Bronchial epithelial cell (primary cell): Measurements from ENCODE around the gene SEC22A. TPM values are rescaled to one million over a fixed set of nuclear protein-coding genes. Genes with fewer than 3 reads are reported as not detected.
A peak's percentile ranks its signal among the peaks of the same experiment; 100 is the strongest.

Experiments
- DNase-seq: peaks from one replicate; pipeline ENCODE4 v3.0.0-alpha.2; 2010; ENCODE audit warnings: low read depth
- FAIRE-seq: peaks from 2 replicates; lab custom pipeline; 2011; peaks lifted over from hg19 to GRCh38; lab: Jason Lieb, UNC
- H3K27me3 ChIP-seq: 2 replicates; pipeline ENCODE4 v1.5.1; 2011; ENCODE audit warnings: low read length; ENCODE audit not compliant: control insufficient read depth, insufficient read depth
- H3K36me3 ChIP-seq: 2 replicates; pipeline ENCODE4 v1.5.1; 2011; ENCODE audit warnings: low read length; ENCODE audit not compliant: control insufficient read depth, insufficient read depth
- H3K4me3 ChIP-seq: 2 replicates; pipeline ENCODE4 v1.5.1; 2011; ENCODE audit warnings: mild to moderate bottlenecking, low read depth, low read length, control low read depth
- total RNA-seq: library from RNA; depleted of rRNA; stranded (reverse); fragments of >200 nt; gene quantifications from 2 replicates; pipeline ENCODE4 v1.2.1, GENCODE V29; 2014
- TF ChIP-seq, protein P1 (sequence below): IDR thresholded peaks from 2 replicates; pipeline ENCODE4 v1.5.1; 2011; ENCODE audit warnings: mild to moderate bottlenecking, moderate library complexity, low read length, control low read depth, inconsistent platforms; ENCODE audit not compliant: insufficient read depth, severe bottlenecking

The SEC22A gene, protein sequence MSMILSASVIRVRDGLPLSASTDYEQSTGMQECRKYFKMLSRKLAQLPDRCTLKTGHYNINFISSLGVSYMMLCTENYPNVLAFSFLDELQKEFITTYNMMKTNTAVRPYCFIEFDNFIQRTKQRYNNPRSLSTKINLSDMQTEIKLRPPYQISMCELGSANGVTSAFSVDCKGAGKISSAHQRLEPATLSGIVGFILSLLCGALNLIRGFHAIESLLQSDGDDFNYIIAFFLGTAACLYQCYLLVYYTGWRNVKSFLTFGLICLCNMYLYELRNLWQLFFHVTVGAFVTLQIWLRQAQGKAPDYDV
- 44.0 and 44.8 TPM in 2 replicates for total RNA-seq

- Histone ChIP-seq H3K36me3 (no peaks in the 10 kb centered on the region), H3K27me3 (no peaks in the 10 kb centered on the region), H3K4me3 (peak within 1 kb of the TSS; percentile 100)
- TF ChIP-seq, protein P1, sequence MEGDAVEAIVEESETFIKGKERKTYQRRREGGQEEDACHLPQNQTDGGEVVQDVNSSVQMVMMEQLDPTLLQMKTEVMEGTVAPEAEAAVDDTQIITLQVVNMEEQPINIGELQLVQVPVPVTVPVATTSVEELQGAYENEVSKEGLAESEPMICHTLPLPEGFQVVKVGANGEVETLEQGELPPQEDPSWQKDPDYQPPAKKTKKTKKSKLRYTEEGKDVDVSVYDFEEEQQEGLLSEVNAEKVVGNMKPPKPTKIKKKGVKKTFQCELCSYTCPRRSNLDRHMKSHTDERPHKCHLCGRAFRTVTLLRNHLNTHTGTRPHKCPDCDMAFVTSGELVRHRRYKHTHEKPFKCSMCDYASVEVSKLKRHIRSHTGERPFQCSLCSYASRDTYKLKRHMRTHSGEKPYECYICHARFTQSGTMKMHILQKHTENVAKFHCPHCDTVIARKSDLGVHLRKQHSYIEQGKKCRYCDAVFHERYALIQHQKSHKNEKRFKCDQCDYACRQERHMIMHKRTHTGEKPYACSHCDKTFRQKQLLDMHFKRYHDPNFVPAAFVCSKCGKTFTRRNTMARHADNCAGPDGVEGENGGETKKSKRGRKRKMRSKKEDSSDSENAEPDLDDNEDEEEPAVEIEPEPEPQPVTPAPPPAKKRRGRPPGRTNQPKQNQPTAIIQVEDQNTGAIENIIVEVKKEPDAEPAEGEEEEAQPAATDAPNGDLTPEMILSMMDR, result no peak
- DNase-seq (peak; percentile 94), FAIRE-seq (peak; percentile 23)
These were observed at the start of gene SEC22A for GRCh38 chr3:123201557-123202427. TSS of gene SEC22A (plus strand) at chr3:123201943. CDS start at chr3:123209218, 7,275 bp downstream.

- peaks cover 29% of the 10 kb centered on the region for H3K36me3 ChIP-seq
These were observed 49.1 kb upstream of the SEC22A start for GRCh38 chr3:123152687-123153086.

GRCh38 chr3:123153125-123154019, 48.4 kb upstream of the SEC22A start:
- H3K36me3 ChIP-seq, result peaks cover 28% of the 10 kb centered on the region
- DNase-seq (no peak), FAIRE-seq (no peak)

More at GRCh38 chr3:123152687-123153086, 49.1 kb upstream of the SEC22A start:
- Histone ChIP-seq H3K27me3 (no peaks in the 10 kb centered on the region), H3K4me3 (no peak overlapping the region)
- TF ChIP-seq, protein P1, result no peak
- no peak for DNase-seq
- FAIRE-seq, result no peak

GRCh38 chr3:123154020-123154985, 47.4 kb upstream of the SEC22A start:
- TF ChIP-seq, protein P1, result no peak
- H3K4me3 ChIP-seq, result no peak overlapping the region
- no peak for DNase-seq
- H3K27me3 ChIP-seq, result no peaks in the 10 kb centered on the region
- H3K36me3 ChIP-seq, result peaks cover 26% of the 10 kb centered on the region
- FAIRE-seq, result no peak

More at GRCh38 chr3:123153125-123154019, 48.4 kb upstream of the SEC22A start:
- TF ChIP-seq, protein P1, result no peak
- Histone ChIP-seq H3K27me3 (no peaks in the 10 kb centered on the region), H3K4me3 (no peak overlapping the region)
